DOHH2 (cell line): ENCODE measurements around the gene MRPL45.

Source experiments
- CTCF ChIP-seq: fragments of 200-600 bp; sonication (generic); IDR thresholded peaks from one replicate; pipeline ENCODE4 v1.5.1; 2014; ENCODE audit warnings: antibody characterized with exemption, mild to moderate bottlenecking, low read depth, low read length; ENCODE audit not compliant: poor library complexity, severe bottlenecking
- EZH2phosphoT487 ChIP-seq: fragments of 200-600 bp; sonication (generic); IDR thresholded peaks from 2 replicates; pipeline ENCODE4 v1.6.1; 2017; ENCODE audit warnings: borderline replicate concordance, mild to moderate bottlenecking, antibody characterized with exemption, low read length, moderate library complexity, mixed read lengths

GRCh38 chr17:38322897-38323296 is 25.9 kb downstream of the MRPL45 start:
- TF ChIP-seq CTCF (no peak), EZH2phosphoT487 (no peak)
